B cell (primary cell): ENCODE results near the gene KRR1. TPM values are rescaled to one million over a fixed set of nuclear protein-coding genes. Genes with fewer than 3 reads are reported as not detected.

Experiments
- ATAC-seq: fragments of 200-7000 bp; cut with Tn5 transposase; one replicate; pipeline ENCODE4 v1.10.0; 2021; ENCODE audit warnings: low read depth, mild to moderate bottlenecking, moderate number of reproducible peaks, moderate library complexity
- CTCF ChIA-PET: fragments of 350-600 bp; sonication (Branson Sonifier 250); formaldehyde crosslinking; loops from one replicate; lab custom pipeline; 2021; ENCODE audit warnings: antibody characterized with exemption, inconsistent platforms; lab: Charles Lee
- POLR2A ChIA-PET: fragments of 350-600 bp; sonication (Branson Sonifier 250); formaldehyde crosslinking; loops from one replicate; lab custom pipeline; 2021; ENCODE audit warnings: antibody characterized with exemption; lab: Charles Lee
- DNase-seq: peaks from one replicate; pipeline ENCODE4 v3.0.0; 2013
- H2AFZ ChIP-seq: 2 replicates; pipeline ENCODE4 v1.6.1; 2012; ENCODE audit warnings: mild to moderate bottlenecking, low read depth, low read length; ENCODE audit not compliant: insufficient read depth, poor library complexity, severe bottlenecking
- H3K27ac ChIP-seq, 2 donors: 1 replicate in 1 of 2; 2 replicates in 1 of 2; pipeline ENCODE4 v1.5.1; 2012 to 2013; ENCODE audit warnings: low read length in 2 of 2, mild to moderate bottlenecking in 2 of 2, moderate library complexity in 1 of 2
- H3K27me3 ChIP-seq, 4 experiments: fragments of 200-600 bp in 1 of 4; sonication (generic) in 1 of 4; replicated peaks in 1 of 4; 1 replicate in 2 of 4; 2 replicates in 2 of 4; pipeline versions ENCODE4 v1.6.1 to v1.7.0; 2013 to 2016; ENCODE audit warnings: low read length in 3 of 4, mild to moderate bottlenecking in 2 of 4, mixed read lengths in 1 of 4, moderate library complexity in 1 of 4; ENCODE audit not compliant: insufficient read depth in 4 of 4, control insufficient read depth in 3 of 4; ENCODE audit errors: control extremely low read depth in 1 of 4
- H3K36me3 ChIP-seq, 2 experiments: replicated peaks in 1 of 2; 1 replicate in 1 of 2; 2 replicates in 1 of 2; pipeline versions ENCODE4 v1.6.1 to v1.7.1; 2013; ENCODE audit warnings: low read length in 1 of 2; ENCODE audit not compliant: insufficient read depth in 2 of 2, control insufficient read depth in 1 of 2; ENCODE audit errors: control extremely low read depth in 1 of 2, extremely low read depth in 1 of 2
- H3K4me1 ChIP-seq, 2 donors: fragments of 200-600 bp in 1 of 2; sonication (generic) in 1 of 2; 1 replicate in 1 of 2; 2 replicates in 1 of 2; pipeline versions ENCODE4 v1.5.1 to v1.6.1; 2013 to 2017; ENCODE audit warnings: low read length in 2 of 2; ENCODE audit not compliant: control insufficient read depth in 2 of 2, insufficient read depth in 2 of 2
- H3K4me2 ChIP-seq: replicated peaks from 2 replicates; pipeline ENCODE3; 2012; ENCODE audit warnings: mild to moderate bottlenecking, low read depth, low read length; ENCODE audit not compliant: poor library complexity, severe bottlenecking
- H3K4me3 ChIP-seq, 5 experiments: fragments of 200-600 bp in 1 of 5; sonication (generic) in 1 of 5; 1 replicate in 3 of 5; 2 replicates in 2 of 5; pipeline versions ENCODE4 v1.5.1 to v1.7.0; 2011 to 2016; ENCODE audit warnings: low read length in 4 of 5, mild to moderate bottlenecking in 4 of 5, low read depth in 2 of 5, control low read depth in 1 of 5, moderate library complexity in 1 of 5; ENCODE audit not compliant: insufficient read depth in 1 of 5; ENCODE audit errors: control extremely low read depth in 1 of 5, extremely low read depth in 1 of 5
- H3K79me2 ChIP-seq: fragments of 200-600 bp; sonication (generic); one replicate; pipeline ENCODE4 v1.6.0; 2016; ENCODE audit warnings: low read length; ENCODE audit not compliant: control insufficient read depth, insufficient read depth
- H3K9ac ChIP-seq: fragments of 200-600 bp; sonication (generic); 2 replicates; pipeline ENCODE4 v1.6.1; 2017; ENCODE audit warnings: mild to moderate bottlenecking, low read length, moderate library complexity
- H3K9me3 ChIP-seq, 3 donors: one replicate each; pipeline versions ENCODE4 v1.6.1 to v1.7.1; 2013; ENCODE audit warnings: low read length in 2 of 3; ENCODE audit not compliant: control insufficient read depth in 2 of 3, insufficient read depth in 1 of 3; ENCODE audit errors: control extremely low read depth in 1 of 3
- H4K20me1 ChIP-seq: 2 replicates; pipeline ENCODE4 v1.6.0; 2012; ENCODE audit warnings: mild to moderate bottlenecking, low read length; ENCODE audit not compliant: insufficient read depth, control insufficient read depth, poor library complexity, severe bottlenecking
- H3K27ac Mint-ChIP-seq: one replicate; pipeline ENCODE4 v1.8.0; 2021; ENCODE audit warnings: mixed read lengths
- H3K27me3 Mint-ChIP-seq: one replicate; pipeline ENCODE4 v1.8.0; 2021; ENCODE audit warnings: mixed read lengths
- H3K4me1 Mint-ChIP-seq: one replicate; pipeline ENCODE4 v1.8.0; 2021; ENCODE audit warnings: mixed read lengths
- H3K4me3 Mint-ChIP-seq: one replicate; pipeline ENCODE4 v1.8.0; 2021; ENCODE audit warnings: mixed read lengths
- H3K9me3 Mint-ChIP-seq: one replicate; pipeline ENCODE4 v1.8.0; 2022; ENCODE audit warnings: mixed read lengths; ENCODE audit not compliant: insufficient read depth
- EZH2 ChIP-seq: IDR thresholded peaks from 2 replicates; pipeline ENCODE4 v1.6.1; 2012; ENCODE audit warnings: borderline replicate concordance, low read depth, mild to moderate bottlenecking, moderate library complexity, low read length; ENCODE audit not compliant: insufficient read depth, poor library complexity, severe bottlenecking
- WGBS: methylation state at CpG from one replicate; pipeline ENCODE4 v1.1.5; 2013; ENCODE audit warnings: missing lambda C conversion rate; ENCODE audit not compliant: insufficient coverage; 5-methylcytosine and 5-hydroxymethylcytosine counted together
- intact Hi-C: fragments of 100-400 bp; cut with micrococcal nuclease; formaldehyde crosslinking; loops from one replicate; pipeline ENCODE4 v1.10.0; 2022
- polyA plus RNA-seq: library from polyadenylated mRNA; depleted of rRNA; stranded (reverse); fragments of >200 nt; gene quantifications from 2 replicates; pipeline ENCODE4 v1.2.3, GENCODE V29; 2012
- total RNA-seq, 2 donors: library from RNA; stranded (reverse); fragments of 120-200 nt in 1 of 2; gene quantifications; 1 replicate in 1 of 2; 2 replicates in 1 of 2; pipeline versions ENCODE4 v1.2.3 to v1.2.4, GENCODE V29; 2013 to 2022
- TF ChIP-seq, protein P1 (sequence below): fragments of 200-600 bp; IDR thresholded peaks from one replicate; pipeline ENCODE4 v1.8.0; 2022; ENCODE audit warnings: antibody characterized with exemption, mild to moderate bottlenecking

The KRR1 gene
- total and polyA plus RNA-seq, 2 donors (not counting 1 experiment from before 2014, with no cell fraction given), result 16.3 to 87.7 TPM

DNA sequence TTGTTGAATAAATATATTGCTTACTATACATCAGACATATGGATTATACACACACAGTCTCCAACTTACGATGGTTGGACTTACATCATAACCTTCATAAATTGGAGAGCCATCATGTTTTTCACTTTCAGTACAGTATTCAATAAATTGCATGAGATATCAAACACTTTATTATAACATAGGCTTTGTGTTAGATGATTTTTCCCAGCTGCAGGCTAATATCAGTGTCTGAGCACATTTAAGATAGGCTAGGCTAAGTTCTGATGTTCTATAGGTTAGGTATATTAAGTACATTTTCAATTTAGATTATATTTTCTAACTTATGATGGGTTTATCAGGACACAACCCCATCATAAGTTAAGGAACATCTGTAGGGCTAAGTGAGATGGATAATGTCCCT, 17.9 kb upstream of the KRR1 start:
- intact Hi-C loops, result loop anchor here (5.0 to 10.0 kb wide), 2 partner anchors 625 to 818 kb away; partner anchors contain the start of gene BBS10
- Mint-ChIP-seq H3K4me3 (no peak overlapping the region), H3K27me3 (peaks cover 15% of the 10 kb centered on the region), H3K4me1 (peaks cover 4% of the 10 kb centered on the region), H3K9me3 (no peaks in the 10 kb centered on the region), H3K27ac (no peak overlapping the region)
- DNase-seq (no peak), ATAC-seq (no peak)
- Histone ChIP-seq H3K9me3 (no peaks in the 10 kb centered on the region), H3K4me2 (no peak overlapping the region), H4K20me1 (no peaks in the 10 kb centered on the region), H3K27me3 (peaks cover 0 to 14% (median 3%) of the 10 kb centered on the region in 4 experiments), H3K79me2 (no peaks in the 10 kb centered on the region), H3K36me3 (no peaks in the 10 kb centered on the region), H3K4me1 (peaks cover 5 to 6% of the 10 kb centered on the region in 2 donors), H3K4me3 (no peak overlapping the region), H3K27ac (no peak overlapping the region), H2AFZ (no peak overlapping the region), H3K9ac (no peak overlapping the region)
- ChIA-PET CTCF (interaction anchor here (3.2 to 8.6 kb wide), 2 partner anchors 507 to 1058 kb away, joined by 33 to 210 read pairs; partner anchors contain the start of gene PHLDA1), POLR2A (no interaction called here)
- TF ChIP-seq EZH2, result no peak
- TF ChIP-seq, protein P1, sequence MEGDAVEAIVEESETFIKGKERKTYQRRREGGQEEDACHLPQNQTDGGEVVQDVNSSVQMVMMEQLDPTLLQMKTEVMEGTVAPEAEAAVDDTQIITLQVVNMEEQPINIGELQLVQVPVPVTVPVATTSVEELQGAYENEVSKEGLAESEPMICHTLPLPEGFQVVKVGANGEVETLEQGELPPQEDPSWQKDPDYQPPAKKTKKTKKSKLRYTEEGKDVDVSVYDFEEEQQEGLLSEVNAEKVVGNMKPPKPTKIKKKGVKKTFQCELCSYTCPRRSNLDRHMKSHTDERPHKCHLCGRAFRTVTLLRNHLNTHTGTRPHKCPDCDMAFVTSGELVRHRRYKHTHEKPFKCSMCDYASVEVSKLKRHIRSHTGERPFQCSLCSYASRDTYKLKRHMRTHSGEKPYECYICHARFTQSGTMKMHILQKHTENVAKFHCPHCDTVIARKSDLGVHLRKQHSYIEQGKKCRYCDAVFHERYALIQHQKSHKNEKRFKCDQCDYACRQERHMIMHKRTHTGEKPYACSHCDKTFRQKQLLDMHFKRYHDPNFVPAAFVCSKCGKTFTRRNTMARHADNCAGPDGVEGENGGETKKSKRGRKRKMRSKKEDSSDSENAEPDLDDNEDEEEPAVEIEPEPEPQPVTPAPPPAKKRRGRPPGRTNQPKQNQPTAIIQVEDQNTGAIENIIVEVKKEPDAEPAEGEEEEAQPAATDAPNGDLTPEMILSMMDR, result no peak
- no CpG with 5 or more reads among the region's 1 CpG for WGBS

DNA sequence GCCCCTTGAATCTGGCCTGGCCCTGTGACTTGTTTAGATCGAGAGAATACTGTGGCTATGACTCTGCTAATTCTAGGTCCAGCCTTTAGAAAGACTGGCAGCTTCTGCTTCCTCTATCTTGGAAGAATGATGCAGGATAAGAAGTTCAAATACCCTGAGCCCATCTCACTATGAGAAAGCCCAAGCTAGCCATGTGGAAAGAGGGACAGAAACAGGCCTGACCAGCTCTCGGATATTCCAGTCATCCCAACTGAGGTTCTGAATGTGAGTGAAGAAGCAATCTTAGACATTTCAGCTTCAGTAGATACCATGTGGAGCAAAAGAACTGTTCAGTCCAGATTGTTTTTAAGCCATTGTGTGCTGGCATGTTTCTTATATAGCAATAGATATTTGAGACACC, 17.3 kb upstream of the KRR1 start:
- intact Hi-C loops, result loop anchor here (5.0 to 10.0 kb wide), 2 partner anchors 626 to 819 kb away; partner anchors contain the start of gene BBS10
- H3K9me3 Mint-ChIP-seq, result no peaks in the 10 kb centered on the region
- DNase-seq (no peak), ATAC-seq (no peak)
- Histone ChIP-seq H3K9ac (no peak overlapping the region), H3K4me1 (peaks cover 5 to 6% of the 10 kb centered on the region in 2 donors), H2AFZ (no peak overlapping the region), H3K9me3 (no peaks in the 10 kb centered on the region), H3K27me3 (peaks cover 0 to 8% (median under 1%) of the 10 kb centered on the region in 4 experiments), H3K4me3 (no peak overlapping the region), H4K20me1 (no peaks in the 10 kb centered on the region), H3K36me3 (no peaks in the 10 kb centered on the region), H3K27ac (no peak overlapping the region), H3K4me2 (no peak overlapping the region), H3K79me2 (no peaks in the 10 kb centered on the region)
- no peak overlapping the region for H3K4me3 Mint-ChIP-seq
- H3K4me1 Mint-ChIP-seq, result peaks cover 4% of the 10 kb centered on the region
- H3K27ac Mint-ChIP-seq, result no peak overlapping the region
- H3K27me3 Mint-ChIP-seq, result peaks cover 17% of the 10 kb centered on the region
- no CpG with 5 or more reads among the region's 2 CpGs for WGBS
- no peak for TF ChIP-seq EZH2
- TF ChIP-seq, protein P1, result no peak
- POLR2A ChIA-PET, result no interaction called here
- CTCF ChIA-PET, result interaction anchor here (0.8 to 8.6 kb wide), 9 partner anchors 14 to 1058 kb away, joined by 3 to 210 read pairs (median 7); partner anchors contain the start of genes BBS10 and PHLDA1
